OCI-M2 (cell line): ENCODE data around the gene BHLHA15.

ENCODE experiments used
- DNase-seq: peaks from one replicate; lab custom pipeline; 2025; ENCODE audit not compliant: unreplicated experiment; lab: John Stamatoyannopoulos, UW

The BHLHA15 gene

GRCh38 chr7:98211221-98211675 is at the start of gene BHLHA15:
TSS of gene BHLHA15 (plus strand) at chr7:98211439. CDS start at chr7:98212310, 871 bp downstream.
- no peak for DNase-seq

GRCh38 chr7:98162758-98163157 is 48.5 kb upstream of the BHLHA15 start:
- DNase-seq: no peak

GRCh38 chr7:98163269-98163668 is 48.0 kb upstream of the BHLHA15 start:
- DNase-seq: no peak

- DNase-seq: no peak
Measured at GRCh38 chr7:98163704-98164494, 47.3 kb upstream of the BHLHA15 start.

- DNase-seq: no peak
Measured at GRCh38 chr7:98165827-98166667, 45.2 kb upstream of the BHLHA15 start.

- DNase-seq: no peak
Measured at GRCh38 chr7:98166668-98166970, 44.6 kb upstream of the BHLHA15 start.

GRCh38 chr7:98167653-98168052 is 43.6 kb upstream of the BHLHA15 start:
- DNase-seq: no peak

GRCh38 chr7:98168181-98168903 is 42.9 kb upstream of the BHLHA15 start:
- DNase-seq: no peak

- no peak for DNase-seq
Measured at GRCh38 chr7:98168904-98169621, 42.2 kb upstream of the BHLHA15 start.

- DNase-seq: no peak
Measured at GRCh38 chr7:98170966-98171365, 40.3 kb upstream of the BHLHA15 start.

GRCh38 chr7:98171449-98171848 is 39.8 kb upstream of the BHLHA15 start:
- DNase-seq: no peak

GRCh38 chr7:98174334-98175259 is 36.6 kb upstream of the BHLHA15 start:
- no peak for DNase-seq

- DNase-seq: no peak
Measured at GRCh38 chr7:98175260-98175940, 35.8 kb upstream of the BHLHA15 start.

GRCh38 chr7:98177553-98177952 is 33.7 kb upstream of the BHLHA15 start:
- no peak for DNase-seq

- DNase-seq: no peak
Measured at GRCh38 chr7:98178321-98178720, 32.9 kb upstream of the BHLHA15 start.

GRCh38 chr7:98178762-98179490 is 32.3 kb upstream of the BHLHA15 start:
- no peak for DNase-seq

- no peak for DNase-seq
Measured at GRCh38 chr7:98180751-98181150, 30.5 kb upstream of the BHLHA15 start.

- DNase-seq: no peak
Measured at GRCh38 chr7:98185101-98185500, 26.1 kb upstream of the BHLHA15 start.
